Middle frontal gyrus (tissue), 1 donor: ENCODE measurements around the gene TLR10.

Experiments
- DNase-seq: peaks from one replicate; pipeline ENCODE4 v3.0.0-alpha.2; 2015; ENCODE audit warnings: low spot score; ENCODE audit errors: extremely low spot score

TLR10 gene

DNA sequence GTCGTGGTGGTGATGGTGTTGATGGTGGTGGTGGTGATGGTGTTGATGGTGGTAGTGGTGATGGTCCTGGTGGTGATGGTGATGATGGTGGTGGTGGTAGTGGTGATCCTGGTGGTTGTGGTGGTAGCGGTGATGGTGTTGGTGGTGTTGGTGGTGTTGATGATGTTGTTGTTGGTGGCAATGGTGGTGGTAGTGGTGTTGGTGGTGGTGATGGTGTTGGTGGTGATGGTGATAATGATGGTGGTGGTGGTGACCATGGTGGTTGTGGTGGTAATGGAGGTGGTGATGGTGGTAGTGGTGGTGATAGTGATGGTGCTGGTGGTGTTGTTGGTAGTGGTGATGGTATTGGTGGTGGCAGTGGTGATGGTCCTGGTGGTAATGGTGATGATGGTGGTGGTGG lies 49.1 kb downstream of the TLR10 start:
- DNase-seq: no peak

DNA sequence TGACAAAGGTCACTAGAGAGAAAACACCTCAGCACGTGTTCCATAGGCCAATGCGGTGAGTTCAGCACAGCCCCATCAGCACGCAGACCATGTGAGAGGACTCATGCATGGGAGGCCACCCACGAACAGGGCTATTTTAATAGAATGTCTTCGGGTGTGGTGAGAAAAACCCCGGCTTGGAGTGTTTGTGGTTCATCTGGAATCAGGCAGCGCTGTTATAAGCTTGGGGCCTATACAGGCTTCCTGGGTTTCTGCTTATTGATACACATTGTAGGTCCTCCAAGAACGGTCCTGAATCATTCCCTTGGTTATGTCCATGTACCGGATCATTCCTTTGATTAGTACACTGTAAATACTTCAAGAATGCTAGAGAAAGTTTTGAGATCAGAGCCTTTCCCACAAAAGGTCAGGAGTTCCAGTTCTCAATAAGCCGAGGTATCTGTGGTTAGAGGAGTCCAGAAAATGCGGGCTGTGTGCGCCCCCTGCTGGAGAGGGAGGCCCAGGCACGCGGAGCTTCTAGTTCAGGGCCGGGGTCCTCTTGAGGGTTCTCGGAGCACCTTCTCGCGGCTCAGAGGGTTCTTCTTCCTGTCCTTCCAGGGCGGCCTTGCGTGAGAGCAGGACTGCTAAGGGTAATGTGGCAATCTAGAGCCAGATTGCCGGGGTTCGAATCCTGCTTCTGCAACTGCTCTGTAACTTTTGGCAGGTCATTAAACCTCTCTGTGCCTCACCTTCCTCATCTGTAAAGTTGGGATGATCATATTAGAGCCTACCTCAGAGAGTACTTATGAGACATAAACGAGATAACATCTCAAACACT lies 51.8 kb downstream of the TLR10 start:
- DNase-seq: no peak

DNA sequence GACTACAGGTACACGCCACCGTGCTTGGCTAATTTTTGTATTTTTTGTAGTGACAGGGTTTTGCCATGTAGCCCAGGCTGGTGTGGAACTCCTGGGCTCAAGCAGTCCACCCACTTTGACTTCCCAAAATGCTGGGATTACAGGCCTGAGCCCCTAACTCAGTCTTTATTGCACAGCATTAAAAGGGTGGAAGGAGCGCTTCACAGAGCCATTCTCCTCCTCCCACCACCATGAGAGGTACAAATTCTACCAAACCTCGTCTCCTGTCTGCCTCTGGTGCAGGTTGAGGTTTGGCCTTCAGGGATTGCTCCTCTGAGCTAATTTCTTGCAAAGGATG lies 52.3 kb downstream of the TLR10 start:
- no peak for DNase-seq

- DNase-seq: no peak
Observed at GRCh38 chr4:38728631-38729141, 54.1 kb downstream of the TLR10 start.

GRCh38 chr4:38724475-38724808 lies 58.3 kb downstream of the TLR10 start:
- no peak for DNase-seq

GRCh38 chr4:38723726-38724474 lies 58.9 kb downstream of the TLR10 start:
- no peak for DNase-seq

DNA sequence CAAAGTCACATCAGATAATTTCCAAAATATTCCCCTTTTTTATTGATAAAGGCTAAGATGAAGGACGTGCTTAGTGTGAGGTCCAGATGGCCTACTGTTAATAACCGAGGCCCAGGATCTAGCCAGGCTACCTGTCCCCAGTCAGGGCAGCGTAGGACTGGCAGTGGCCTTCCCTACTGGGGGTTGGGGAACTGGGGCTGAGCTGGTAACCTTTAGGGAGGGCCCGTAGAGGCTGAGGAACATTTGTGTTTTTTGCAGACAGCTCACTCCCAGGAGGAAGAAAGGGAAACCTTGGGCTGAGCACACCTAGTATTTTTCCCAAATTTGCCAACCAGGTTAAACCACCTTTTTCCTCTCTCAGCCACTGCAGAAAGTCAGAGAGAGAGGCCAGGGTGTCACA lies 59.7 kb downstream of the TLR10 start:
- no peak for DNase-seq
